Adrenal gland (tissue), 5 donors: ENCODE data around the gene CMTM8.

ENCODE experiments used
- CTCF ChIP-seq, 6 experiments: fragments of 450-650 bp in 4 of 6; fragments of 200-600 bp in 2 of 6; sonication (generic) in 1 of 6; IDR thresholded peaks; 1 replicate in 5 of 6; 2 replicates in 1 of 6; pipeline versions ENCODE4 v1.5.1 to v1.8.0; 2016 to 2021; ENCODE audit warnings: antibody characterized with exemption in 6 of 6, mild to moderate bottlenecking in 2 of 6, moderate library complexity in 1 of 6
- POLR2A ChIP-seq, 2 donors: fragments of 450-650 bp; IDR thresholded peaks; one replicate each; pipeline ENCODE4 v1.6.1; 2017; ENCODE audit warnings: antibody characterized with exemption in 2 of 2, mild to moderate bottlenecking in 2 of 2, moderate library complexity in 1 of 2
- donor health status: DM: no; HTN: no; CAD: no.

GRCh38 chr3:32309654-32310242, 71.3 kb downstream of the CMTM8 start:
- TF ChIP-seq CTCF (IDR thresholded peaks at IDR 0.05) (no peak), POLR2A (IDR thresholded peaks at IDR 0.05) (no peak)
